RWPE1 (cell line): ENCODE results near the gene ALDH1A1.

Experiments used
- CTCF ChIA-PET: fragments of 350-600 bp; sonication (Branson Sonifier 250); formaldehyde crosslinking; extraction: SDS; loops from one replicate; lab custom pipeline; 2021; lab: Yijun Ruan, JAX
- POLR2A ChIA-PET: fragments of 400-600 bp; formaldehyde crosslinking; extraction: SDS; loops from one replicate; lab custom pipeline; 2020; ENCODE audit warnings: antibody characterized with exemption; ENCODE audit not compliant: low non-redundant PET; lab: Yijun Ruan, JAX
- DNase-seq: peaks from one replicate; pipeline ENCODE4 v3.0.0; 2012; ENCODE audit warnings: low spot score
- H3K27ac ChIP-seq: fragments of 450-650 bp; 2 replicates; pipeline ENCODE4 v1.5.1; 2017
- CTCF ChIP-seq: fragments of 450-650 bp; conservative IDR thresholded peaks from 2 replicates; pipeline ENCODE4 v1.5.1; 2017; ENCODE audit warnings: low read depth, mild to moderate bottlenecking

Gene ALDH1A1

GRCh38 chr9:72984226-72984947 lies 31.5 kb upstream of the ALDH1A1 start:
- TF ChIP-seq CTCF: no peak
- no peak overlapping the region for H3K27ac ChIP-seq
- DNase-seq: no peak
- CTCF ChIA-PET: interaction anchor here (0.6 to 0.8 kb wide), 2 partner anchors 132 to 535 kb away, joined by 3 to 4 read pairs; no protein-coding TSS in a partner anchor
- POLR2A ChIA-PET: no interaction called here

DNA sequence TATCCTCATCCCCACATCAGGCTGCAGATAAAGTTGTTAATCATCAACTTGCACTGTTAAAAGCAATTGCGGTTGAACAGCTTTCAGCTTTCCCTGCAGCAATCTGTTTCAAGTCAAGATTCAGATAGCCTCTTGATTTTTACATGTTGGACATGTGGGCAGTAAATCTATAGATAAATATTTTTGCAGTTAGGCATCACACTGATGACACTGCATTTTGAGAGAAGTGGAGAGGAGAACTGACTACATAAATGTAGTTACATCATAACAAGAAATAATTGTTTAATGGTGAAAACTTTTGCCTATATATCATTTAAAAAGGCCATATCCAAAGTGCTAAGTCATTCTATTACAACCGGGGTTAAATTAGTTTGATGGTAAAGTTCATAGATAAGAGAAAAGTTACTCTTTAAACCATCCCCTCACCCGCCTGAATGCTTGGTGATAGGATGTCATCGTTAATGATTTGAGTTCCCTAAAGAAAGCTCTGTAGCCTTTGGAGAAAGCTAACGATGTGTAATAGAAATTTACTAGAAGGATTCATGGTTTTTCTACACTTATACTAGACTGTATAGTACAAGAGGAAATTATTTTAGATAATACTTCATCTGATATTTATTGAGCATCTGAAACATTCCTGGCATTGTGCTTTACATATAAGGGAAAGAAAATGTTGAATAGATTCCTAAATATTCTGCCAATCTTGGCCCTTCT lies 30.8 kb upstream of the ALDH1A1 start:
- TF ChIP-seq CTCF: no peak
- ChIA-PET CTCF (interaction anchor here (0.6 to 0.8 kb wide), 2 partner anchors 43 to 534 kb away, joined by 3 read pairs; no protein-coding TSS in a partner anchor), POLR2A (no interaction called here)
- DNase-seq: no peak
- H3K27ac ChIP-seq: no peak overlapping the region

DNA sequence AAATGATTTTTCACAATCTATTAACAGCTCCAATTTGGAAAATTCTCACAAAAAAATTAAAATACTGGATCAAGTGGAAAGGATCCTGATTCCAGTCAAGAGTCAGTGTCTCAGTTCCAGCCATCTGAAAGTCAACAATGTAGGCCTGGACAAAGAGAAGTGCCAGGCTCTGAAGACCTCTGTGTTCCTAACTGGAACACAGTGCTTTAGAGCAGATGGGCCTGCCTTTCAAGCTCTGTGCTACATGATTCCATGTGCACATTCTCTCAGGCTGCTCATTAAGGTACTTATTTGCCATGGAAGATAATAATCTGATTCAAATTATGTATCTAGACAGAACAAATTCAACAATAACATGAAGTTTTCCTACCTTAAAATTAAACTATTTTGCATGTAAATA lies 30.2 kb upstream of the ALDH1A1 start:
- no peak for DNase-seq
- POLR2A ChIA-PET: no interaction called here
- CTCF ChIA-PET: interaction anchor here (0.6 to 0.9 kb wide), 2 partner anchors 40 to 1478 kb away, joined by 3 read pairs; no protein-coding TSS in a partner anchor
- no peak for TF ChIP-seq CTCF
- no peak overlapping the region for H3K27ac ChIP-seq

- H3K27ac ChIP-seq: no peak overlapping the region
- POLR2A ChIA-PET: no interaction called here
- no peak for TF ChIP-seq CTCF
- no peak for DNase-seq
- CTCF ChIA-PET: interaction anchor here (0.6 to 0.9 kb wide), 2 partner anchors 41 to 1478 kb away, joined by 3 read pairs; no protein-coding TSS in a partner anchor
These were observed 29.4 kb upstream of the ALDH1A1 start for GRCh38 chr9:72982146-72982799.

DNA sequence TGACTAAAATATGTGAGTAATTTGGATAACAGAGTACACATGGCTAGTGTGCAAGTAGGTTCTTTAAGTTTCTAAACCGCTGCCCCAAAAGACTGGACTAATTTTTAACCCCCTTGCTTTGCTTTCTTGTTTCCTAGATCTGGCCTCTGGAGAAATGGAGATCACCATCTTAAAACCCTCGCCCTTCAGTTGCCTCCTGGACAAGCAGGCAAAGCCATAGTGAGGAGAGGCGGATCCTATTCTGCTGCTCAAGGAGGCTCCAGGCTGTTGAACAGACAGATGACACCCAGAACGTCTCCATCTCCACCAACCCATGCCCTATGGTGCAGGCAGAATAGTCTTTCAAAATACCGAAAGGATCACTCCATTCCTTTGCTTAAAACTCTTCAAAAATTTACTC lies 28.6 kb upstream of the ALDH1A1 start:
- no peak for TF ChIP-seq CTCF
- no peak for DNase-seq
- POLR2A ChIA-PET: no interaction called here
- CTCF ChIA-PET: no interaction called here
- H3K27ac ChIP-seq: no peak overlapping the region

- ChIA-PET CTCF (no interaction called here), POLR2A (no interaction called here)
- H3K27ac ChIP-seq: no peak overlapping the region
- no peak for DNase-seq
- no peak for TF ChIP-seq CTCF
These were observed 27.9 kb upstream of the ALDH1A1 start for GRCh38 chr9:72980600-72981265.
